GM18526 (cell line): ENCODE measurements around the gene DOCK11.

Experiments used
- POLR2A ChIP-seq: IDR thresholded peaks from 3 replicates; pipeline ENCODE4 v1.6.1; 2011; ENCODE audit not compliant: insufficient read length; ENCODE audit errors: extremely low read depth

DOCK11 gene

GRCh38 chrX:118675326-118675965, 179.8 kb downstream of the DOCK11 start:
- no peak for TF ChIP-seq POLR2A

GRCh38 chrX:118675966-118676349, 180.3 kb downstream of the DOCK11 start:
- TF ChIP-seq POLR2A: no peak

GRCh38 chrX:118677318-118677717, 181.7 kb downstream of the DOCK11 start:
- TF ChIP-seq POLR2A: no peak

GRCh38 chrX:118679290-118679689, 183.7 kb downstream of the DOCK11 start:
- no peak for TF ChIP-seq POLR2A

- no peak for TF ChIP-seq POLR2A
Observed at GRCh38 chrX:118682258-118683014, 186.8 kb downstream of the DOCK11 start.

- TF ChIP-seq POLR2A: no peak
Observed at GRCh38 chrX:118685393-118685792, 189.8 kb downstream of the DOCK11 start.

GRCh38 chrX:118688935-118689334, 193.3 kb downstream of the DOCK11 start:
- no peak for TF ChIP-seq POLR2A

GRCh38 chrX:118693843-118694242, 198.2 kb downstream of the DOCK11 start:
- no peak for TF ChIP-seq POLR2A

- no peak for TF ChIP-seq POLR2A
Observed at GRCh38 chrX:118694638-118695037, 199.0 kb downstream of the DOCK11 start.

GRCh38 chrX:118698516-118699170, 203.0 kb downstream of the DOCK11 start:
- TF ChIP-seq POLR2A: no peak

GRCh38 chrX:118702741-118703140, 207.1 kb downstream of the DOCK11 start:
- no peak for TF ChIP-seq POLR2A

- TF ChIP-seq POLR2A: no peak
Observed at GRCh38 chrX:118706681-118707080, 211.1 kb downstream of the DOCK11 start.

- no peak for TF ChIP-seq POLR2A
Observed at GRCh38 chrX:118714521-118714920, 218.9 kb downstream of the DOCK11 start.

- TF ChIP-seq POLR2A: no peak
Observed at GRCh38 chrX:118717678-118718391, 222.2 kb downstream of the DOCK11 start.

GRCh38 chrX:118718737-118719136, 223.1 kb downstream of the DOCK11 start:
- TF ChIP-seq POLR2A: no peak
